Activated CD4-positive, alpha-beta T cell treated with anti-CD3 and anti-CD28 coated beads, Interleukin-2, amount 50 U/mL, for 4 hours (primary cell): ENCODE results near the gene MBTD1.
"Not testable (repeated sequence)": the region's sequence is repeated elsewhere in the genome, so short reads cannot be mapped to it uniquely, and the experiment has no call there.

ENCODE experiments used
- DNase-seq, 2 experiments: peaks; one replicate each; pipeline ENCODE4 v3.0.0-alpha.2; 2020

Gene MBTD1

GRCh38 chr17:51251010-51251409, 8.8 kb downstream of the MBTD1 start:
- no peak for DNase-seq

- DNase-seq = no peak
These were observed 9.5 kb downstream of the MBTD1 start for GRCh38 chr17:51250314-51250840.

GRCh38 chr17:51245535-51245934, 14.3 kb downstream of the MBTD1 start:
- no peak for DNase-seq

GRCh38 chr17:51244041-51244440, 15.8 kb downstream of the MBTD1 start:
- no peak for DNase-seq

- DNase-seq = no peak
These were observed 19.6 kb downstream of the MBTD1 start for GRCh38 chr17:51240275-51240674.

- no peak for DNase-seq
These were observed 21.5 kb downstream of the MBTD1 start for GRCh38 chr17:51238255-51238887.

- DNase-seq = no peak
These were observed 25.7 kb downstream of the MBTD1 start for GRCh38 chr17:51234162-51234561.

GRCh38 chr17:51231999-51232398, 27.9 kb downstream of the MBTD1 start:
- no peak for DNase-seq

GRCh38 chr17:51230306-51230705, 29.5 kb downstream of the MBTD1 start:
- no peak for DNase-seq

- DNase-seq = no peak
These were observed 30.0 kb downstream of the MBTD1 start for GRCh38 chr17:51229889-51230288.

- DNase-seq = no peak
These were observed 31.7 kb downstream of the MBTD1 start for GRCh38 chr17:51228161-51228560.

GRCh38 chr17:51225523-51225922, 34.3 kb downstream of the MBTD1 start:
- DNase-seq = not testable (repeated sequence)

- DNase-seq = no peak
These were observed 35.2 kb downstream of the MBTD1 start for GRCh38 chr17:51224402-51225262.

- no peak for DNase-seq
These were observed 38.5 kb downstream of the MBTD1 start for GRCh38 chr17:51221322-51221721.

GRCh38 chr17:51217946-51218345, 41.9 kb downstream of the MBTD1 start:
- no peak for DNase-seq

- DNase-seq = no peak
These were observed 44.9 kb downstream of the MBTD1 start for GRCh38 chr17:51214920-51215319.

- no peak for DNase-seq
These were observed 56.0 kb downstream of the MBTD1 start for GRCh38 chr17:51203838-51204237.

GRCh38 chr17:51200846-51201245, 59.0 kb downstream of the MBTD1 start:
- DNase-seq = no peak

- no peak for DNase-seq
These were observed 59.6 kb downstream of the MBTD1 start for GRCh38 chr17:51200295-51200694.

- DNase-seq = no peak
These were observed 62.1 kb downstream of the MBTD1 start for GRCh38 chr17:51197754-51198153.

GRCh38 chr17:51191895-51192294, 68.0 kb downstream of the MBTD1 start:
- no peak for DNase-seq

- no peak for DNase-seq
These were observed 70.2 kb downstream of the MBTD1 start for GRCh38 chr17:51189628-51190027.

GRCh38 chr17:51189162-51189561, 70.7 kb downstream of the MBTD1 start:
- no peak for DNase-seq

- no peak for DNase-seq
These were observed 71.5 kb downstream of the MBTD1 start for GRCh38 chr17:51188271-51188833.
